HepG2 (cell line): ENCODE measurements around the gene IGFALS. TPM values are rescaled to one million over a fixed set of nuclear protein-coding genes. Genes with fewer than 3 reads are reported as not detected.

Experiments used
- ELF3 ChIP-seq: IDR thresholded peaks from 2 replicates; pipeline ENCODE4 v1.6.1; 2016; ENCODE audit warnings: missing genetic modification reagents, missing compliant biosample characterization
- KAT8 ChIP-seq: IDR thresholded peaks from 2 replicates; pipeline ENCODE4 v1.6.1; 2016; ENCODE audit warnings: missing genetic modification reagents, missing compliant biosample characterization
- LCORL ChIP-seq, 2 experiments: fragments of 450-650 bp in 1 of 2; sonication (generic) in 1 of 2; formaldehyde crosslinking in 1 of 2; IDR thresholded peaks; 2 replicates each; pipeline versions ENCODE4 v1.5.0 to v1.6.1; 2017 to 2020; ENCODE audit warnings: antibody characterized with exemption in 1 of 2, missing genetic modification reagents in 1 of 2
- PCBP2 ChIP-seq: fragments of 200-400 bp; formaldehyde crosslinking; optimal IDR thresholded peaks from 2 replicates; pipeline ENCODE3; 2018; ENCODE audit warnings: low read length, low read depth; ENCODE audit not compliant: poor library complexity, severe bottlenecking
- RXRB ChIP-seq: IDR thresholded peaks from 2 replicates; pipeline ENCODE4 v1.6.1; 2016; ENCODE audit warnings: borderline replicate concordance, missing genetic modification reagents, missing compliant biosample characterization
- SCMH1 ChIP-seq: sonication (generic); formaldehyde crosslinking; IDR thresholded peaks from 2 replicates; pipeline ENCODE4 v1.9.0; 2021; ENCODE audit warnings: missing genetic modification reagents, mild to moderate bottlenecking, borderline replicate concordance
- SNAPC4 ChIP-seq: sonication (generic); formaldehyde crosslinking; IDR thresholded peaks from 2 replicates; pipeline ENCODE4 v1.4.0; 2020; ENCODE audit warnings: mild to moderate bottlenecking, missing genetic modification reagents
- SRF ChIP-seq: IDR thresholded peaks from 2 replicates; pipeline ENCODE4 v1.6.1; 2011; ENCODE audit warnings: mild to moderate bottlenecking, low read depth, low read length, moderate library complexity
- SSRP1 ChIP-seq: IDR thresholded peaks from 2 replicates; pipeline ENCODE4 v1.6.1; 2016; ENCODE audit warnings: control low read depth
- STAT6 ChIP-seq: sonication (generic); formaldehyde crosslinking; IDR thresholded peaks from 2 replicates; pipeline ENCODE4 v1.4.0; 2020; ENCODE audit warnings: missing genetic modification reagents, mild to moderate bottlenecking, borderline replicate concordance
- TBX3 ChIP-seq: fragments of 450-650 bp; IDR thresholded peaks from 2 replicates; pipeline ENCODE4 v1.6.1; 2017; ENCODE audit warnings: antibody characterized with exemption, mild to moderate bottlenecking, inconsistent platforms, borderline replicate concordance
- TP53 ChIP-seq: sonication (generic); formaldehyde crosslinking; conservative IDR thresholded peaks from 2 replicates; pipeline ENCODE4 v1.4.0; 2020; ENCODE audit warnings: missing genetic modification reagents
- ZFP36L2 ChIP-seq: sonication (generic); formaldehyde crosslinking; IDR thresholded peaks from 2 replicates; pipeline ENCODE4 v1.4.0; 2020; ENCODE audit warnings: missing genetic modification reagents
- ZNF264 ChIP-seq: sonication (generic); formaldehyde crosslinking; IDR thresholded peaks from 2 replicates; pipeline ENCODE4 v1.4.0; 2020; ENCODE audit warnings: missing genetic modification reagents
- ZNF326 ChIP-seq: sonication (generic); formaldehyde crosslinking; IDR thresholded peaks from 2 replicates; pipeline ENCODE4 v1.4.0; 2020; ENCODE audit warnings: missing genetic modification reagents, borderline replicate concordance
- polyA plus RNA-seq, 8 experiments: library from polyadenylated mRNA; depleted of rRNA in 3 of 8; stranded (reverse) in 7 of 8; unstranded in 1 of 8; fragments of >200 nt; fragmentation: Illumina TruSeq in 4 of 8; extraction: Trizol in 4 of 8; gene quantifications; 2 replicates each; pipeline versions ENCODE4 v1.2.1 to v1.2.3, GENCODE V29; 2011 to 2016; ENCODE audit warnings: low read depth in 4 of 8, missing spikeins in 1 of 8, mixed read lengths in 1 of 8; ENCODE audit not compliant: insufficient read depth in 1 of 8
- total RNA-seq, 5 experiments: library from RNA; depleted of rRNA; stranded (reverse); fragments of >200 nt; fragmentation: Illumina TruSeq; extraction: Trizol; gene quantifications; 2 replicates each; pipeline ENCODE4 v1.2.3, GENCODE V29; 2016; ENCODE audit warnings: low read depth in 1 of 5
- TF ChIP-seq, protein P1 (sequence below), 2 experiments: sonication (generic) in 1 of 2; formaldehyde crosslinking in 1 of 2; IDR thresholded peaks; 2 replicates each; pipeline versions ENCODE4 v1.4.0 to v1.6.1; 2018 to 2020; ENCODE audit warnings: missing genetic modification reagents in 2 of 2, borderline replicate concordance in 1 of 2, low read depth in 1 of 2, mild to moderate bottlenecking in 1 of 2, missing biosample characterization in 1 of 2
- TF ChIP-seq, protein P2 (sequence below): sonication (generic); formaldehyde crosslinking; IDR thresholded peaks from 2 replicates; pipeline ENCODE4 v1.4.0; 2020; ENCODE audit warnings: missing genetic modification reagents

Gene IGFALS
- total and polyA plus RNA-seq, 2 of the 13 experiments (the other 11 are each of a cell fraction or from before 2014, with no cell fraction given): 0.34 to 2.4 TPM

DNA sequence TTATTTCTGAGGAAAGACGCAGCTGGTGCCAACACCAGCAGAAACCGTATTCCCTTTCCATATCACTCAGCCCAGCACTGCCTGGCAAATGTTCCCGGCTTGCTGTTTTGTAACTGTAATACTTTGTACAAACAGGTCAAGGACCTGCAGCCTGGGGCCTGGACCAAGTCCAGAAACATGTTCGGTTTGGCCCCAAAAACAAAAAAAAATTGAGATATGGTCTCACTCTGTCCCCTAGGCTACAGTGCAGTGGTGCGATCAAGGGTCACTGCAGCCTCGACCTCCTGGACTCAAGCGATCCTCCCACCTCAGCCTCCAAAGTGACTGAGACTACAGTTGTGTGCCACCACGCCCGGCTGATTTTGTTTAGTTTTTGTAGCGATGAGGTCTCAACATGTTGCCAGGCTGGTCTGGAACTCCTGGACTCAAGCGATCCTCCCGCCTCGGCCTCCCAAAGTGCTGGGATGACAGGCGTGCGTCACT lies 31.9 kb upstream of the IGFALS start (continued):
- TF ChIP-seq TBX3 (no peak), RXRB (peak; percentile 59; the same call in 1 of the 2 replicates), SNAPC4 (CRISPR knock-in tag) (0 out of 2 replicates have a peak, but pooled peaks have one; percentile 48), ZFP36L2 (CRISPR knock-in tag) (no peak), TP53 (no peak), SCMH1 (CRISPR knock-in tag) (no peak), PCBP2 (no peak), ZNF264 (CRISPR knock-in tag) (peak; percentile 80; the same call in 1 of the 2 replicates), SSRP1 (CRISPR knock-in tag) (no peak), KAT8 (CRISPR knock-in tag) (0 out of 2 replicates have a peak, but pooled peaks have one; percentile 22), LCORL (IDR thresholded peaks at IDR 0.05) (peak; percentile 34; the same call in 1 of the 2 replicates), LCORL (CRISPR knock-in tag; IDR thresholded peaks at IDR 0.05) (no peak; the same call in none of the 2 replicates), ELF3 (CRISPR knock-in tag) (no peak), ZNF326 (no peak), STAT6 (CRISPR knock-in tag) (no peak), SRF (no peak)
- TF ChIP-seq, protein P1, sequence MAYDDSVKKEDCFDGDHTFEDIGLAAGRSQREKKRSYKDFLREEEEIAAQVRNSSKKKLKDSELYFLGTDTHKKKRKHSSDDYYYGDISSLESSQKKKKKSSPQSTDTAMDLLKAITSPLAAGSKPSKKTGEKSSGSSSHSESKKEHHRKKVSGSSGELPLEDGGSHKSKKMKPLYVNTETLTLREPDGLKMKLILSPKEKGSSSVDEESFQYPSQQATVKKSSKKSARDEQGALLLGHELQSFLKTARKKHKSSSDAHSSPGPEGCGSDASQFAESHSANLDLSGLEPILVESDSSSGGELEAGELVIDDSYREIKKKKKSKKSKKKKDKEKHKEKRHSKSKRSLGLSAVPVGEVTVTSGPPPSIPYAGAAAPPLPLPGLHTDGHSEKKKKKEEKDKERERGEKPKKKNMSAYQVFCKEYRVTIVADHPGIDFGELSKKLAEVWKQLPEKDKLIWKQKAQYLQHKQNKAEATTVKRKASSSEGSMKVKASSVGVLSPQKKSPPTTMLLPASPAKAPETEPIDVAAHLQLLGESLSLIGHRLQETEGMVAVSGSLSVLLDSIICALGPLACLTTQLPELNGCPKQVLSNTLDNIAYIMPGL (CRISPR knock-in tag; IDR thresholded peaks at IDR 0.05; ENCODE audit: borderline replicate concordance in 1 of 2, low read depth in 1 of 2): 0 out of 4 replicates have a peak, but pooled peaks of 1 of the 2 experiments have one; percentile 37
- TF ChIP-seq, protein P2, sequence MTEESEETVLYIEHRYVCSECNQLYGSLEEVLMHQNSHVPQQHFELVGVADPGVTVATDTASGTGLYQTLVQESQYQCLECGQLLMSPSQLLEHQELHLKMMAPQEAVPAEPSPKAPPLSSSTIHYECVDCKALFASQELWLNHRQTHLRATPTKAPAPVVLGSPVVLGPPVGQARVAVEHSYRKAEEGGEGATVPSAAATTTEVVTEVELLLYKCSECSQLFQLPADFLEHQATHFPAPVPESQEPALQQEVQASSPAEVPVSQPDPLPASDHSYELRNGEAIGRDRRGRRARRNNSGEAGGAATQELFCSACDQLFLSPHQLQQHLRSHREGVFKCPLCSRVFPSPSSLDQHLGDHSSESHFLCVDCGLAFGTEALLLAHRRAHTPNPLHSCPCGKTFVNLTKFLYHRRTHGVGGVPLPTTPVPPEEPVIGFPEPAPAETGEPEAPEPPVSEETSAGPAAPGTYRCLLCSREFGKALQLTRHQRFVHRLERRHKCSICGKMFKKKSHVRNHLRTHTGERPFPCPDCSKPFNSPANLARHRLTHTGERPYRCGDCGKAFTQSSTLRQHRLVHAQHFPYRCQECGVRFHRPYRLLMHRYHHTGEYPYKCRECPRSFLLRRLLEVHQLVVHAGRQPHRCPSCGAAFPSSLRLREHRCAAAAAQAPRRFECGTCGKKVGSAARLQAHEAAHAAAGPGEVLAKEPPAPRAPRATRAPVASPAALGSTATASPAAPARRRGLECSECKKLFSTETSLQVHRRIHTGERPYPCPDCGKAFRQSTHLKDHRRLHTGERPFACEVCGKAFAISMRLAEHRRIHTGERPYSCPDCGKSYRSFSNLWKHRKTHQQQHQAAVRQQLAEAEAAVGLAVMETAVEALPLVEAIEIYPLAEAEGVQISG (CRISPR knock-in tag): peak; percentile 54
